ENCODE measurements around the gene PTPRA.

Gene PTPRA

DNA sequence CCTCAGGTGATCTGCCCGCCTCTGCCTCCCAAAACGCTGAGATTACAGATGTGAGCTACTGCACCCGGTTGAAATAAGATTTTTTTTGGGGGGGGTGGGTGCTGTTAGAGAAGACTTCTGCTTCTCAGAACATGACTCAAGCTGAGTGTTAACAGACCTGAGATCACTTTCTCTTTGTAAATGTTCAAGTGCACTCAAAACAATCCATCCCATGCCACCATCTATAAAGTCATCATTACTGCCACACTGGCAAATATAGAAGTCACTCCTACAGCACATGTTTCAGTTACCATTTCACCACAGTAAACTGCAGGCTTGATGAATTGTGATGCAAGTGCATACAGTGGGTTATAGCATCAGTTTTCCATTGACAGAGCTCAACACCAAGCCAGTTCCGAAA lies 23.8 kb upstream of the PTPRA start:
- DNase-seq (ENCODE audit: low spot score): no peak

DNA sequence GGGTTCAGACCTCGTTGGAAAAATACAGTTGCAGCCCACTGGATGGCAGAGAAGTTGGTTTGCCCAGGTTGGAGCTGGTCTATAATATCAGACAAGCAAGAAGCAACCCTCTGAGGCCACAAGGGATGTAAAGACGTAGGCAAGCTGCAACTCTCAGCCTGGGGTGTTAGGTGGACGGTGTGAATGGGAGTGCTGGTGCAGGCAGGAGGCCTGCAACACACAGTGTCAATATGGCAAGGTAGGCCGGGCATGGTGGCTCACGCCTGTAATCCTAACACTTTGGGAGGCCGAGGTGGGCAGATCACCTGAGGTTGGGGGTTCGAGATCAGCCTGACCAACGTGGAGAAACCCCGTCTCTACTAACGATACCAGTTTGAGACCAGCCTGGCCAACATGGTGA lies 22.2 kb upstream of the PTPRA start:
- no peak for DNase-seq (ENCODE audit: low spot score)

DNA sequence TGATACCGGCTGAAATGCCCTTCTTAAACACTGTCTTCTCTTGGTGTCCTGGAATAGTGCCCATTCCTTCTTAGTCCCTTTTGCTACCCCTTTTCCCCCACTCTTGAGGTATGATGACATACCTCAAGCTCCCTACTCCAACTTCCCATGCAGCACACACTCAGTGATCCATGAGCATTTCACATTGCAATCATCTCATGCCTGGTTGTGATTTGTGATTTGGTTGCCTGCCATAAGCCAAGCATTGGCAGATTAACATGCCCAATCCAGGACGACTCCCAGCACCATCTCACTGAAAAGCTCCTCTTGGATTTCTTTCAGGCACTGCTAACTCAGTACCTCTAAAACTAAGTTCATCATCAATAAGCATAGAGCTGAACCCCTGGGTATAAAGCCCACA lies 14.7 kb upstream of the PTPRA start:
- no peak for DNase-seq (ENCODE audit: low spot score)

DNA sequence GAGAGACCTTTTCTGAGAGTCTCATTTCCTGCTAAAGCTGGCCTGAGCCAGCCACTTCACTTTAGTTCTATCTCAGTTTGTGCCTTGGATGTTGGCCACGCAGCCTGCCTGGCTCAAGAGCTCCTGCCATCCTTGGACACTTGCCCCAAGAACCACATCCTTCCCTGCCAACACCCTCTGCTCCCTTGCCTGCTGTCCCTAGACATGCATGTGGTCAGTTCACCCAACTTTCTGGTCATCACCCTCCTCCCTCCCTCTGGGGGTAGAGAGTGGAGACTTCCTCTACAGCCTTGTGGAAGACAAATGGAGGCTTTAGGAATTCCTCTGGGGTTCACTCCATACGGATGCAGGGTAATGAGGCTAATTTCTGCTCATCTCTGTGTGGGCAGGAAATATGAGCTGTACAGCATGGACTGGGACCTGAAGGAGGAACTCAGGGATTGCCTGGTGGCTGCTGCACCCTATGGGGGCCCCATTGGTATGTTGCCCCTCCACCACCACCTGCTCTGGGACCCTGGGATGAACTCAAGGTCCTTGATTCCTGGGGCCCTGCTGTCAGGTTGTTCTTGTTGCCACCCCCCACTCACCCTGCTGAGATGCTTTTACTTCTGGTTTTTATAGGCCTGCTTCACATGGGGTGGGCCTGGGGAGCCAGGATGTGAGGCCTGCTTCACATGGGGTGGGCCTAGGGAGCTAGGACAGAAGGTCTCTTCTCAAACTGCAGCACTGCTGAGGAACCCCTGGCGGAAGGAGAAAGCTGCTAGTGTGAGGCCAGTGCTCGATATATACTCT lies 13.8 kb upstream of the PTPRA start:
- no peak for DNase-seq (ENCODE audit: low spot score)

DNA sequence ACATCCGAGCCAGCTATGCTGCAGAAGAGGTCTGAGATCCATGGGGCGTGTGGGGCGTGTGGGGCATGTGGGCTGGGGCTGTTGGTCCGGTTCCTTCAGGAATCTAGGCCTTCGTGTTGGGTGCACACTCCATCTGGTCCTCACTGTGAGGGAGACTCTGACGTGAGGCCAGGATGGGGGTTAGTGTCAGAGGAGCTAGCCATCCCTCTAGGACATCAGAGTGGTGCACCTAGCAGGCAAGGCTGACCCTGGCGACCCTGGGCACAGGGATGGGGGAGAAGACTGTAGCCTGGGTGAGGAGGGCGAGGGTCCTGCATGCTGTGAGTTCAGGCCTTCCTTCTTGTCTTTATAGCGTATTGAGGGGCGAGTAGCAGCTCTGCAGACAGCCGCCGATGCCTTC lies 8.7 kb upstream of the PTPRA start:
- DNase-seq (ENCODE audit: low spot score): no peak

DNA sequence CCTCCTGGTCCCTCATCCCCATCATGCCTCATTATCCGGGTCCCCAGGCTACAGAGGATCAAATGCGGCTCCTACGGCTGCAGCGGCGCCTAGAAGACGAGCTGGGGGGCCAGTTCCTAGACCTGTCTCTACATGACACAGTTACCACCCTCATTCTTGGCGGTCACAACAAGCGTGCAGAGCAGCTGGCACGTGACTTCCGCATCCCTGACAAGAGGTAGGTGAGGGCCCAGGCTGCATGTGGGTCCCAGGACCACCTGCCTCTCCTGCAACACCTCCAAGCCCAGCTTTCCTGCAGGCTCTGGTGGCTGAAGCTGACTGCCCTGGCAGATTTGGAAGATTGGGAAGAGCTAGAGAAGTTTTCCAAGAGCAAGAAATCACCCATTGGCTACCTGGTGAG lies 8.2 kb upstream of the PTPRA start:
- DNase-seq (ENCODE audit: low spot score): no peak

DNA sequence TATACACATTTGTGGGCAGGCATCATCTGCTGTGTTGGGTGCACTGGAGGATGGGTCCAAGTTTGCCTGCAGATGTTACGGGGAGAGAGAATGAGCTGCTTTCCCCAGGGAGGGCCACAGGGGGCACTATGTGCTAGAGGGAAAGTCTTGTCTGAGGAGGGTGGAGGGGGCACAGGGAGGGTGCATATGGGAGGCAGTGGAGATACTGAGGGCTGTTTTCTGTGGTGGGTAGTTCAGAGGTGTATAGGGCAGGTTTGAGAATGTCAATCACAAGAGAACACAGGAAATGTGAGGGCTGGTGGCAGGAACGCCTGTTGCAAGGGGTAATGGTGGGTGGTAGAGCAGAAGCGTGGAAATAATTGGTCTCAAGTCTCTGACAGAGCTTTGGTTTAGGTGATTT lies 7.7 kb upstream of the PTPRA start:
- DNase-seq (ENCODE audit: low spot score): no peak

DNA sequence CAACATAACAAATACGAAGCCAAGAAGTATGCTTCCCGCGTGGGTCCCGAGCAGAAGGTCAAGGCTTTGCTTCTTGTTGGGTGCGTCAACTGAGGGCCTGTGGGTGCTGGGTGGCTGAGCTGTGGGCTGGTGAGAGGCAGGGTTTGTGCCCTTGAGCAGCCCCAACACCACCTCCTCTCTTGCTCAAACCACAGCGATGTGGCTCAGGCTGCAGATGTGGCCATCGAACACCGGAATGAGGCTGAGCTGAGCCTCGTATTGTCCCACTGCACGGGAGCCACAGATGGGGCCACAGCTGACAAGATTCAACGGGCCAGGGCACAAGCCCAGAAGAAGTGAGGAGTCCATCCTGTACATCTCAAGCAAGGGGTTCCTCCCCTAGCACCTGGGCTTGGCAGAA lies 7.0 kb upstream of the PTPRA start:
- no peak for DNase-seq (ENCODE audit: low spot score)

DNA sequence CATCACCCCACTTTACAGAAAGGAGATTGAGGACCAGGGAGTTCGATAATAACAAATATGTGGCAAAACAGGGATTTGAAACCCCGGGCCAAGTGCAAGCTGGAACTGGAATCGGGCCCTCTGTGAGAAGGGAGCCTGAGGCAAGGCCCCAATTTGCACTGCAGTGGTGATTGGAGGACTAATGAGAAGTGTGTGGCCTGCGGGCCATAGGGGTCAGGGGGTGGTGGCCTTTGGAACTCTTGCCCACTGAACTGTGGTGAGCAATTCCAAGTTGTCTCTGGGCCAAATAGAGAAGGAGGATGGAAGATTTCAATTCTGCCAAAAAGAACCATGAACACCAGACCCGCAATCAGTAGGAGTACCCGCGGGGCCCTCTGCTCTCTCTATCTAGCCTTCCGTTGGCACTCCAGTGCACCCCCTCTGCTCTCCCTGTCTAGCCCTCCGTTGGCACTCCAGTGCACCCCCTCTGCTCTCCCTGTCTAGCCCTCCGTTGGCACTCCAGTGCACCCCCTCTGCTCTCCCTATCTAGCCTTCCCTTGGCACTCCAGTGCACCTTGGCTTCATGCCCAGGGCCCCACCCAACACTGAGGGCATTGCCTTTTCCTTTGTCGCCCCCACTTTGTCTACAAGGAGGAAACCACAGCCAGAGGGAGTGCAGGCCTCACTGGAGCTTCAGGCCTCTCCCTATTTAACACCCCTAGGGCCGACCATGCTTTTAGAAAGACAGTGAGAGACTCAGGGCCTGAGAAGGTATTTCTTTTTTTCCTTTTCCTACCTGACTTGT lies 6.0 kb upstream of the PTPRA start:
- DNase-seq (ENCODE audit: low spot score): peak; percentile 81

DNA sequence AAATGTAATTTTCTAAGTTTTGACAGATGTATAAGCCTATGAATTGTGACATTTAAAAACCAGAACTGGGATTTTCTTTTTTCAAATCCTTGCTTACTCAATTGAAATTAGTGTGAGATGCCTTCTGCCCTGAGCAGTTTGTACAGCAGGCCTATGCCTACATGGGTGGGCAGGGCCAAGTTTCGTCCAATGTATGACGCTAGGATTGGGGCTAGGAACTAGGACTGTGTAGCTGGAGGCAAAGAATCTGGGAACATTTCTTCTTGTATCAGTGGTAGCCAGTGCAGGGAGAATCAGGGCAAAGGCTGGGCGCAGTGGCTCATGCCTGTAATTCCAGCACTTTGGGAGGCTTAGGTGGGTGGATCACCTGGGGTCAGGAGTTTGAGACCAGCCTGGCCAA lies 3.9 kb upstream of the PTPRA start:
- DNase-seq (ENCODE audit: low spot score): no peak

DNA sequence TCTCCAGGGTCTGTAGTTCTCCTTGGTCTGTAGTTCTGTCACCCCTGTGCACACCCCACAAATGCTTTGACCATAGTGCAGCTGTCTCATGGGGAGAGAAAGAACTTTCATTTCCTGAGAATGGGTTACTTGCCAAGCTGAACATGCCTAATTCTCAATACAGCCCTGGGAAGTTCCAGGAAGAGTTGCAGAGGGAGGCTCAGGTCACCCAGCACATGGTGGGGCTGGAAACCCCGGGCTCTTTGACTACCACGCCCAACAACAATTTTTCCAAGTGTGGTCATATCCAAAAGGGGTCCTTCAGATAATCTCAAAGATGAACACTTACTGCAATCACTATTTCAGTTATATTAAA lies 2.2 kb upstream of the PTPRA start:
- peak; percentile 24 for DNase-seq (ENCODE audit: low spot score)

DNA sequence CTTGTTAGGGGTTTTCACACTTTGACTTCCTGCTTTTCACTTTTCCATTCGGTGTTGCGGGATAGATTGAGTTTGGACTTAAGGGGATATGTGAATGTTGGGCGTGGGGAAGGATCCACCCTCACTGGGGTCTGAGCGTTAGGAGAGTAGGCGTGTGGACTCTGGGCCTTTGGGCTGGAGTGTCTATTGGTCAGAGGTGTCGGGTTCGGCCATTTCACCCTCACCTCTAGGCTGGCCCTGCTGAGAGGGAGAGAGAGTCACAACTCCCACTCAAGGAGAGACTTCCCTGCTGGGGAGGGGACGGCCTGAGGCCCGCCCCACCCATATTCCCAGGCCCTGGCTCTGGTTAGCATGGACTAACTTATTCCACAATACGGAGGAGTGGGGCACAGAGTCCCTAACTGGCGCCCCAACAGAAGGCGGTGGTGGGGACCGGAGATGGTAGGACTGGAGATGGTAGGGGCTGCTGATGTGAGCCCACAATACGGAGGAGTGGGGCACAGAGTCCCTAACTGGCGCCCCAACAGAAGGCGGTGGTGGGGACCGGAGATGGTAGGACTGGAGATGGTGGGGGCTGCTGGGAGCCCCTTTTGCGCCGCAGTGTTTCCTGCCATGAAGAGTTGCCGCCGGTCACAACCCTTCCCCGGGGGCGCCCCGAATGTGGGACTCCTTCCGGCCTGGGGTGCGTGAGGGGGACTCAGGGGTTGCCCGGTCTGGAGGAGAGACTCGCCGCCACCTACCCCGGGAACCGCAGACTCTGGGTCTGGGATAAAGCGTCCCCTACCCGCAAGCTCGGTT lies 1.4 kb upstream of the PTPRA start:
- no peak for DNase-seq (ENCODE audit: low spot score)

DNA sequence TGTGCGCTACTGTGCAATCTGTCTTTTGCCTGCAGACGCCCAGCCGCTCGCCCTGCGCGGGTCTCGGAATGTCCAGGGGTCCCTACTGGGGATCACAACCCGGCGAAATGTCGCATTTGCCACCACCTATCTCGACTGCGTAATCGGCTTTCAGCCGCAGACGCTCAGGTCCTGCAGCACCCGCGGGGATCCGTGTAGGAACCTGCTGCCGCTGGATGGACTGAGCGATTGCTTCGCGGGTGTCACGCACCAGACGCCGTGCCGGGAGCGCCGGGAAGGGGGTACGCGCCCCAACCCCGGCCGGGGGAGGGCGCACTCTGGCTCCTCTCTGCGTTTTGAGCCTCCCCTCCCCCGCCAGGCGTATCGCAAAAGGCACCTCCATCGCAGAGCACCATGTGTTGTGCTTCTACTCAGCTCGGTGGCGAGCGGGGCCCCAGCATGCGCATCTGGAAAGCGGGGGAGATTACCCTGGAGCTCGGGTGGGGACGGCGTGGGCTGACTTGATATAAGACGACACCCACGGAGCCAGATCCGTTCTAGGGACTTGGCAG lies 747 bp upstream of the PTPRA start:
- DNase-seq (ENCODE audit: low spot score): peak; percentile 86

DNA sequence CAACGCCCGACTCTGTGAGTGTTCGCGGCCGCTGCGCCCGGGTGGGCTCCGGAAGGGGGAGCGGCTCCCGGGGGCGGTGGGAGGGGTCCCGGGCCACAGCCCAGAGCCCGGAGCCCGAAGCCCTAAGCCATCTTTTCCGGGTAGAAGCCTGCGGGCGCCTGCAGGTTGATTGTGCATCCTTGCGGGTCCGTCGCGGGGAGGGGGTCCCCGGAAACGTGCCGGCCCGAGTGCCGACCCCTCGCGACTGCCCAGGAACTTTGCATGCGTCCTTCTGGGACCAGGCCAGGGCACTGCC lies 413 bp downstream of the PTPRA start:
- no peak for DNase-seq (ENCODE audit: low spot score)

DNA sequence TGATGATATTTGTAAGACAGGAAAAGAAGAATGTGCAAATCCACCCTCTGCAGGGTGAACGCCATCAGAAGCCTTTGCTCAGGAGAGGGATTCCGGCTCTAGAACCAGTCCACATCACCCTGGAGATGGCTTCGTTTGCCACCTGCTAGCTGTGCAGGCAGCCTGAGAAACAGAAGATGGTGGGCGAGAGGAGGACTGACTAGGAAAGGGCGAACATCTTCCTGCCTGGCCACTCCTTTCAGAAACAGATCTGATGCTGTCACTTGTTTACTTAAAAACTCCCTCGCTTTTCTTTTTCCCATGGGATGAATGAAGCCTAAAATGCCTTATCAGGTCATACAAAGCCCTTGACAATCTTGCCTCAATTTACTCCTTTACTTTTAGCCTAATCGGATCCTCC lies 1.2 kb downstream of the PTPRA start:
- peak; percentile 21 for DNase-seq (ENCODE audit: low spot score)

DNA sequence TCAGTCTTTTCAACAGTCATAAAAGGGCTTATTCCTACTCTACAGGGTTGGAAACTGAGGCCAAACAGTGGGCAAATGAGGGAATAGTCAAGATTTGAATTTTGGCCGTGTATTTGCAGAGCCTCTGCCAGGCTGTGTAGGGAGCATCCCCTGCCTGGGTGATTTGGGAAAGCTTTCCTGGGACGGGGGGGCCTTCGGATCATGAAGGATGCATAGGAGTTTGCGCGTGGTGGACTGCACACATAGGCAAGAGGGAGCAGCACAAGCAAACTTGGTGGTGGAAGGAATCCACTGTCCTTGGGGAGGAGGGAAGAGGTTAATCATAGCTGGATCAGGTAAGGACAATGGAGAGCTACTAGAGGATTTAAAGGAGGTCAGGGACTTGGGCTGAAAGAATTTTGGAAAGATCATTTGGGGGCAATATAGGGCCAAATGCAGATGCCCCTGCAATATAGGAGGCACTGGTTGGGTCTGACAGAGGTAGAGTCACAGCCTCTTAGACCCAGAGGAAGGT lies 2.5 kb downstream of the PTPRA start:
- DNase-seq (ENCODE audit: low spot score): no peak

DNA sequence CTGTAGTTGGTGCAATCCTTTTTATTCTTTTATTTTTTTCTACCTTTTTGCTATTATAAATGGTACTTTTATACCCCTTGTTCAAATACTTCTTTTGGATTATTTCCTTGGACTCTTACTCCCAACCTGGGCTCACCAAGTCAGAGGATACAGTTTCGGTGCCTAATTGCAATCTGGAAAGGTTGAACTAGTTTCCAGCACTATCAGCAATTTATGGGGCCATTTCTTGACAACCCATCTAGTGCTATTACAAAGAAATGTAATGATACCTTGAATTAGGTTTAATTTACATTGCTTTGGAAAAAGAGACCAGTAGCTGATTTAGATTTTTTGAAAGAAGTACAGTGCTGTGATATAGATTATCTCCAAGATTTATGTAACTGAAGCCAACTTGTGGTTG lies 5.2 kb downstream of the PTPRA start:
- DNase-seq (ENCODE audit: low spot score): no peak

DNA sequence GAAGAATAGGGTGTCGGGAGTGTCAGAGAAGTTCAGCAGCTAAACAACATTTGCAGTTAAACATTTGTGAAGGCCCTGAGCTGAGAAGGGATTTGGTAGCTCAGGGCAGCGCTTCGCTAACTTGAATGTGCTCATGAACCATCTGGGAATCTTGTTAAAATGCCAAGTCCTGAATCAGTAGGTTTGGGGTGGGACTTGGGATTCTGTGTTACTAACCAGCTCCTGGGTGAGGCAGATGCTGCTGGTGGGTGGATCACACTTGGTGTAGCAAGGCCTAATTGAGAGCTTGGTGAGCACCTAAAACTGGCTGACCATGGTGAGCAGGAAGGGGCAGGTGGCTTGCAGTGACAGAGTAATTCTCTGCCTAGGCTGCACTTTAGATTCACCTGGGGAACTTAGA lies 5.9 kb downstream of the PTPRA start:
- no peak for DNase-seq (ENCODE audit: low spot score)

DNA sequence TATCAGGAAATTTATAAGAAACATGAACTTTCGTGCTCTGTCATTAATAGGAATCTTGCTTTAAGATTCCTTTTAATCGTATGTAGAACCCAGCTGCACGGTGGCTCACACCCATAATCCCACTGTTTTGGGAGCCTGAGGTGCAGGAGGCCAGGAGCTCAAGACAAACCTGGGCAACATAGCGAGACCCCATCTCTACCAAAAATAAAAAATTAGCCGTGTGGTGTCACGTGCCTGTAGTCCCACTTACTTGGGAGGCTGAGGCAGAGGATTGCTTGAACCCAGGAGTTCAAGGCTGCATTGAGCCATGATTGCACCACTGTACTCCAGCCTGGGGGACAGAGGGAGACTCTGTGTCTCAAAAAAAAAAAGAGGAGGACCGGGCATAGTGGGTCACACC lies 7.4 kb downstream of the PTPRA start:
- DNase-seq (ENCODE audit: low spot score): no peak

DNA sequence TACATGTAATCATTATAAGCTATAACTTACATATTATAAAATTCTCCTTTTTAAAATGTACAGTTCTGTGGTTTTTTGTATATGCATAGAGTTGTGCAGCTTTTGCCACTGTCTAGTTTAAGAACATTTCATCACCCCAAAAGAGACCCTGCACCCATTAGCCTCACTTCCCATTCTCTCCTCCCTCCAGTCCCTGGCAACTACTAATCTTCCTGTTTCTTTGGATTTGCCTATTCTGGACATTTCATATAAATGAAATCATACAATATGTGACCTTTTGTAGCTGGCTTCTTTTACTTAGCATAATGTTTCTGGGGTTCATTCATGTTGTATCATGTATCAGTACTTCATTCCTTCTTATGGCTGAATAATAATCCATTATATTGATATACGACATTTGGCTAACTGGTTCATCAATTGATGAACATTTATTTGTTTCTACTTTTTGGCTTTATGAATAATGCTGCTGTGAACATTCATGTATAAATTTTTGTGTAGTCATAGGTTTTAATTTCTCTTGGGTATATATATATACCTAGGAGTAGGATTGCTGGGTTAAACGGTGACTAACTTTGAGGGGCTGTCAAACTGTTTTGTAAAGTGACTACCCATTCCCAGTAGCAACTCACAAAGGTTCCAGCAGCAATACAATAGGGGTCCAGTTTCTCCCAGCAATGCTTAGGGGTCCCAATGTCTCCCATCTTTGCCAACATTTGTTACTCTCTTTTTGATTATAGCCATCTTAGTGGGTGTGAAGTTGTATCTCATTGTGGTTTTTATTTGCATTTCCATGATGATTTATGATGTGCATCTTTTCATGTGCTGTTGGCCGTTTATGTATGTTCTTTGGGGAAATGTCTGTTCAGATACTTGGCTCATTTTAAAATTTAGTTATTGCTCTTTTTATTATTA lies 10.7 kb downstream of the PTPRA start:
- no peak for DNase-seq (ENCODE audit: low spot score)

DNA sequence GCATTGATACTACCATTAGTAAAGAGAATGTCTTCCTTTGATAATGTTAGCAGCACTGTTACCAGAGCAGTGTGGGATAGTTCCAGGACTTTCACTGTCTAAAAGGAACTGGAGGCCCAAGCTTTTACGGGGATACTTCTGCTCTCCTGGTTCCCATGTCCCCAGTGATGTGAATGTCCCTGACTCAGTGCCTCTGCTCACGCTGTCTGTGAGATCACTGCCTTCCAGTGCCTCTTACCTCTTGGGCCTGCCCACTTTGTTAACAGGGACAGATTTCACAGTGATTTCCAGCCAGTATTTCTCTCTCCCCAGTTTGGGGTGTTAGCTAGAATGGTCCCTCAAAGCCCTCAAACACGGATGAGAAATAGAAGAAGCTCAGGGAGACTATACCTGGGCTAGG lies 14.4 kb downstream of the PTPRA start:
- DNase-seq (ENCODE audit: low spot score): no peak

Data from hematopoietic multipotent progenitor cell treated with erythropoietin and hydrocortisone succinate and interleukin-3 and kit ligand, for 15 days (in vitro differentiated cells).